ENCODE data around the gene BAZ2B. TPM values are rescaled to one million over a fixed set of nuclear protein-coding genes. Genes with fewer than 3 reads are reported as not detected.

BAZ2B gene
- total and polyA plus RNA-seq, 12 donors = 18.9 to 137 (median 68.0) TPM

- TF ChIP-seq CTCF (IDR thresholded peaks at IDR 0.05) (no peak), POLR2A (IDR thresholded peaks at IDR 0.05) (no peak)
- H3K4me3 ChIP-seq = no peak overlapping the region
- no peaks in the 10 kb centered on the region for H3K9me3 ChIP-seq (replicated peaks in 1 of 3)
- intact Hi-C loops (cut with DNase I) = no loop called here
- no peaks in the 10 kb centered on the region for H3K36me3 ChIP-seq (replicated peaks in 1 of 2)
- peaks cover 6% of the 10 kb centered on the region in 2 donors for H3K4me1 ChIP-seq (replicated peaks in 1 of 2)
- H3K27me3 ChIP-seq = no peaks in the 10 kb centered on the region
- DNase-seq = no peak
- no peak overlapping the region for H3K27ac ChIP-seq
Measured at GRCh38 chr2:159591221-159591620, 25.1 kb downstream of the BAZ2B start.

GRCh38 chr2:159589286-159589685 lies 27.1 kb downstream of the BAZ2B start:
- no peak for DNase-seq
- 70 to 91% (median 83%) methylated on average over 1 of the region's 1 CpG for WGBS, 4 donors
- intact Hi-C loops (cut with DNase I) = no loop called here
- no peak for TF ChIP-seq CTCF (IDR thresholded peaks at IDR 0.05)
- TF ChIP-seq POLR2A (IDR thresholded peaks at IDR 0.05) = no peak
- Histone ChIP-seq H3K36me3 (replicated peaks in 1 of 2) (no peaks in the 10 kb centered on the region), H3K4me3 (no peak overlapping the region), H3K27ac (no peak overlapping the region), H3K4me1 (replicated peaks in 1 of 2) (peaks cover 0 to 6% of the 10 kb centered on the region in 2 donors), H3K27me3 (no peaks in the 10 kb centered on the region), H3K9me3 (replicated peaks in 1 of 3) (no peaks in the 10 kb centered on the region)

GRCh38 chr2:159586034-159586433 lies 30.3 kb downstream of the BAZ2B start:
- no peak for TF ChIP-seq CTCF (IDR thresholded peaks at IDR 0.05)
- TF ChIP-seq POLR2A (IDR thresholded peaks at IDR 0.05) = no peak
- no peak overlapping the region for H3K4me3 ChIP-seq
- H3K36me3 ChIP-seq (replicated peaks in 1 of 2) = no peaks in the 10 kb centered on the region
- intact Hi-C loops (cut with DNase I) = no loop called here
- no peak overlapping the region for H3K27ac ChIP-seq
- no peaks in the 10 kb centered on the region for H3K4me1 ChIP-seq (replicated peaks in 1 of 2)
- no peaks in the 10 kb centered on the region for H3K27me3 ChIP-seq
- 80 to 91% (median 87%) methylated on average over 3 of the region's 3 CpGs for WGBS, 4 donors
- no peaks in the 10 kb centered on the region for H3K9me3 ChIP-seq (replicated peaks in 1 of 3)
- DNase-seq = no peak

- DNase-seq = no peak
- no peaks in the 10 kb centered on the region for H3K9me3 ChIP-seq (replicated peaks in 1 of 3)
- intact Hi-C loops (cut with DNase I) = no loop called here
- no peak overlapping the region for H3K4me3 ChIP-seq
- H3K27ac ChIP-seq = no peak overlapping the region
- H3K27me3 ChIP-seq = no peaks in the 10 kb centered on the region
- H3K4me1 ChIP-seq (replicated peaks in 1 of 2) = no peaks in the 10 kb centered on the region
- TF ChIP-seq CTCF (IDR thresholded peaks at IDR 0.05) = no peak
- H3K36me3 ChIP-seq (replicated peaks in 1 of 2) = no peaks in the 10 kb centered on the region
Measured at GRCh38 chr2:159585622-159586021, 30.7 kb downstream of the BAZ2B start.

Data from adrenal gland (tissue), 12 donors.